HepG2 (cell line): ENCODE measurements around the gene ARL16. TPM values are rescaled to one million over a fixed set of nuclear protein-coding genes. Genes with fewer than 3 reads are reported as not detected.

Experiments used
- ATAD3A ChIP-seq: sonication (generic); formaldehyde crosslinking; IDR thresholded peaks from 2 replicates; pipeline ENCODE4 v1.4.0; 2020; ENCODE audit warnings: missing genetic modification reagents
- CCDC6 ChIP-seq: sonication (generic); formaldehyde crosslinking; IDR thresholded peaks from 2 replicates; pipeline ENCODE4 v1.8.1; 2022; ENCODE audit warnings: mild to moderate bottlenecking, missing genetic modification reagents, moderate library complexity
- FIP1L1 ChIP-seq: fragments of 200-400 bp; formaldehyde crosslinking; IDR thresholded peaks from 2 replicates; pipeline ENCODE4 v1.6.1; 2018; ENCODE audit warnings: low read depth, mild to moderate bottlenecking, low read length, moderate library complexity, borderline replicate concordance; ENCODE audit not compliant: insufficient read depth
- HCFC1 ChIP-seq: fragments of 150-350 bp; IDR thresholded peaks from 2 replicates; pipeline ENCODE4 v1.6.1; 2014; ENCODE audit warnings: low read depth, low read length
- KAT8 ChIP-seq: IDR thresholded peaks from 2 replicates; pipeline ENCODE4 v1.6.1; 2016; ENCODE audit warnings: missing genetic modification reagents, missing compliant biosample characterization
- NFE2 ChIP-seq: sonication (generic); formaldehyde crosslinking; IDR thresholded peaks from 2 replicates; pipeline ENCODE4 v1.4.0; 2020; ENCODE audit warnings: missing genetic modification reagents
- SKI ChIP-seq: fragments of 450-650 bp; IDR thresholded peaks from one replicate; pipeline ENCODE4 v1.6.1; 2018; ENCODE audit warnings: mild to moderate bottlenecking; ENCODE audit not compliant: partially characterized antibody
- SMAD3 ChIP-seq: sonication (generic); formaldehyde crosslinking; IDR thresholded peaks from 2 replicates; pipeline ENCODE4 v1.4.0; 2020; ENCODE audit warnings: missing genetic modification reagents
- SP5 ChIP-seq: IDR thresholded peaks from 2 replicates; pipeline ENCODE4 v1.6.1; 2016; ENCODE audit warnings: low read depth, borderline replicate concordance
- YEATS2 ChIP-seq: sonication (generic); formaldehyde crosslinking; IDR thresholded peaks from 2 replicates; pipeline ENCODE4 v1.4.0; 2020; ENCODE audit warnings: missing genetic modification reagents, borderline replicate concordance
- ZBTB20 ChIP-seq: sonication (generic); formaldehyde crosslinking; IDR thresholded peaks from 2 replicates; pipeline ENCODE4 v1.8.1; 2023; ENCODE audit warnings: missing genetic modification reagents, low read depth, mild to moderate bottlenecking, borderline replicate concordance
- ZBTB4 ChIP-seq: sonication (generic); formaldehyde crosslinking; IDR thresholded peaks from 2 replicates; pipeline ENCODE4 v1.4.0; 2020; ENCODE audit warnings: missing genetic modification reagents, mild to moderate bottlenecking, borderline replicate concordance
- ZBTB44 ChIP-seq: sonication (generic); formaldehyde crosslinking; IDR thresholded peaks from 2 replicates; pipeline ENCODE4 v1.4.0; 2020; ENCODE audit warnings: missing genetic modification reagents
- ZC3H13 ChIP-seq: sonication (generic); formaldehyde crosslinking; IDR thresholded peaks from 2 replicates; pipeline ENCODE4 v1.8.1; 2023; ENCODE audit warnings: mild to moderate bottlenecking, missing genetic modification reagents, moderate library complexity
- ZNF343 ChIP-seq: sonication (generic); formaldehyde crosslinking; IDR thresholded peaks from 2 replicates; pipeline ENCODE4 v1.4.0; 2020; ENCODE audit warnings: mild to moderate bottlenecking, missing genetic modification reagents
- ZNF503 ChIP-seq: sonication (generic); formaldehyde crosslinking; IDR thresholded peaks from 2 replicates; pipeline ENCODE4 v1.4.0; 2020; ENCODE audit warnings: missing genetic modification reagents
- ZNF543 ChIP-seq: sonication (generic); formaldehyde crosslinking; IDR thresholded peaks from 2 replicates; pipeline ENCODE4 v1.4.0; 2020; ENCODE audit warnings: mild to moderate bottlenecking, missing genetic modification reagents
- ZNF639 ChIP-seq: conservative IDR thresholded peaks from 2 replicates; pipeline ENCODE4 v1.6.1; 2018; ENCODE audit warnings: missing genetic modification reagents
- ZNF670 ChIP-seq: sonication (generic); formaldehyde crosslinking; IDR thresholded peaks from 2 replicates; pipeline ENCODE4 v1.8.0; 2022; ENCODE audit warnings: mild to moderate bottlenecking, missing genetic modification reagents, borderline replicate concordance
- ZNF772 ChIP-seq: sonication (generic); formaldehyde crosslinking; IDR thresholded peaks from 2 replicates; pipeline ENCODE4 v1.5.0; 2020; ENCODE audit warnings: mild to moderate bottlenecking, missing genetic modification reagents
- polyA plus RNA-seq, 8 experiments: library from polyadenylated mRNA; depleted of rRNA in 3 of 8; stranded (reverse) in 7 of 8; unstranded in 1 of 8; fragments of >200 nt; fragmentation: Illumina TruSeq in 4 of 8; extraction: Trizol in 4 of 8; gene quantifications; 2 replicates each; pipeline versions ENCODE4 v1.2.1 to v1.2.3, GENCODE V29; 2011 to 2016; ENCODE audit warnings: low read depth in 4 of 8, missing spikeins in 1 of 8, mixed read lengths in 1 of 8; ENCODE audit not compliant: insufficient read depth in 1 of 8
- total RNA-seq, 5 experiments: library from RNA; depleted of rRNA; stranded (reverse); fragments of >200 nt; fragmentation: Illumina TruSeq; extraction: Trizol; gene quantifications; 2 replicates each; pipeline ENCODE4 v1.2.3, GENCODE V29; 2016; ENCODE audit warnings: low read depth in 1 of 5

ARL16 gene
- total and polyA plus RNA-seq, 2 of the 13 experiments (the other 11 are each of a cell fraction or from before 2014, with no cell fraction given) = 20.8 to 30.8 TPM

- TF ChIP-seq ZNF503 (CRISPR knock-in tag) (peak; percentile 71), CCDC6 (CRISPR knock-in tag) (peak; percentile 81; the same call in 1 of the 2 replicates), ZNF543 (CRISPR knock-in tag) (peak; percentile 94), ZBTB20 (CRISPR knock-in tag) (peak; percentile 79; the same call in 1 of the 2 replicates), SKI (peak; percentile 78), NFE2 (CRISPR knock-in tag) (no peak), ZC3H13 (CRISPR knock-in tag) (peak; percentile 92), YEATS2 (peak; percentile 99), SMAD3 (peak; percentile 97), ZNF670 (CRISPR knock-in tag) (peak; percentile 90), ATAD3A (CRISPR knock-in tag) (no peak), FIP1L1 (no peak), ZNF343 (CRISPR knock-in tag) (peak; percentile 72; the same call in 1 of the 2 replicates), ZNF772 (peak; percentile 98), ZNF639 (CRISPR knock-in tag) (peak; percentile 98), KAT8 (CRISPR knock-in tag) (peak; percentile 99), HCFC1 (peak; percentile 75), ZBTB4 (CRISPR knock-in tag) (peak; percentile 51; the same call in 1 of the 2 replicates), ZBTB44 (CRISPR knock-in tag) (peak; percentile 73; the same call in 1 of the 2 replicates), SP5 (CRISPR knock-in tag) (peak; percentile 54; the same call in 1 of the 2 replicates)
Measured at GRCh38 chr17:81702934-81703746, 19.5 kb upstream of the ARL16 start, which contains the start of gene MRPL12 (continued).
